Measurements from ENCODE around the gene CEP85. TPM values are rescaled to one million over a fixed set of nuclear protein-coding genes. Genes with fewer than 3 reads are reported as not detected.

The CEP85 gene
- total RNA-seq, 4 donors from 2014 or later: 1.8 to 14.0 (median 5.3) TPM

DNA sequence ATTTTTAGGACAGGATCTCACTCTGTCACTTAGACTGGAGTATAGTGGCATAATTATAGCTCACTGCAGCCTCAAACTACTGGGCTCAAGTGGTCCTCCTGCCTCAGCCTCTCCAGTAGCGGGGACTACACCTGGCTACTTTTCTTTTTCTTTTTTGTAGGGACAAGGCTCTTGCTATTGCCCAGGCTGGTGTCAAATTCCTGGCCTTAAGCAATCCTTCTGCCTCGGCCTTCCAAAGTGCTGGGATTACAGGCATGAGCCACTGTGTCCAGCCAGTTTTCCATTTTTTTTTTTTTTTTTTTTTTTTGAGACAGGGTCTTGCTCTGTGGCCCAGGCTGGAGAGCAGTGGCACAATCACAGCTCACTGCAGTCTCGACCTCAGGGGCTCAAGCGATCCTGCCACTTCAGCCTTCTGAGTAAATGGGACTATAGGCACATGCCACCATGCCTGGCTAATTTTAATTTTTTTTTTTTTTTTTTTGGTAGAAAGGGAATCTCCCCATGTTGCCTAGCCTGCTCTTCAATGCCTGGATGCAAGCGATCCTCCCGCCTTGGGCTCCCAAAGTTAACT is 20.6 kb upstream of the CEP85 start:
- intact Hi-C loops (cut with DNase I; ENCODE audit: low total_unique reads): no loop called here

DNA sequence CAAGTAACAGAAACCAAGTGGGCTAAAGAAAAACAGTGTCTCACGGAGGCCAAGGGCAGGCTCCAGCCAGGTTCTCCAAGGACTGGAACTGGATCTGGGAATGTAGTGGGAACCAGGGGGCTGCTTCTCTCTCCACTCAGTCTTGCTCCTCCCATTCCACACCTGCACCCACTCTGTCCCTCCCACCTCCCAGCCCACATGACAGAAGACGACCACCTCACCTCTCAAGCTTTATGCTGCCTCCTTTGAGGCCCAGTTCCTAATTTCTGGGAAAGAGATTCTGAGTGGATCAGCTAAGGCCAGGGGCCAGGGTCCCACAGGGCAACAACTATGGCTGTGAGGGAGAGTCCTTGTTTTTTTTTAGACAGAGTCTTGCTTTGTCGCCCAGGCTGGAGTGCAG is 18.8 kb upstream of the CEP85 start:
- TF ChIP-seq, protein P1, sequence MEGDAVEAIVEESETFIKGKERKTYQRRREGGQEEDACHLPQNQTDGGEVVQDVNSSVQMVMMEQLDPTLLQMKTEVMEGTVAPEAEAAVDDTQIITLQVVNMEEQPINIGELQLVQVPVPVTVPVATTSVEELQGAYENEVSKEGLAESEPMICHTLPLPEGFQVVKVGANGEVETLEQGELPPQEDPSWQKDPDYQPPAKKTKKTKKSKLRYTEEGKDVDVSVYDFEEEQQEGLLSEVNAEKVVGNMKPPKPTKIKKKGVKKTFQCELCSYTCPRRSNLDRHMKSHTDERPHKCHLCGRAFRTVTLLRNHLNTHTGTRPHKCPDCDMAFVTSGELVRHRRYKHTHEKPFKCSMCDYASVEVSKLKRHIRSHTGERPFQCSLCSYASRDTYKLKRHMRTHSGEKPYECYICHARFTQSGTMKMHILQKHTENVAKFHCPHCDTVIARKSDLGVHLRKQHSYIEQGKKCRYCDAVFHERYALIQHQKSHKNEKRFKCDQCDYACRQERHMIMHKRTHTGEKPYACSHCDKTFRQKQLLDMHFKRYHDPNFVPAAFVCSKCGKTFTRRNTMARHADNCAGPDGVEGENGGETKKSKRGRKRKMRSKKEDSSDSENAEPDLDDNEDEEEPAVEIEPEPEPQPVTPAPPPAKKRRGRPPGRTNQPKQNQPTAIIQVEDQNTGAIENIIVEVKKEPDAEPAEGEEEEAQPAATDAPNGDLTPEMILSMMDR (IDR thresholded peaks at IDR 0.05): no peak
- TF ChIP-seq POLR2A (IDR thresholded peaks at IDR 0.05): no peak
- H3K4me3 ChIP-seq: no peak overlapping the region
- H3K4me1 ChIP-seq: no peaks in the 10 kb centered on the region
- H3K27me3 ChIP-seq: no peaks in the 10 kb centered on the region
- H3K9me3 ChIP-seq: no peaks in the 10 kb centered on the region
- no peak overlapping the region for H3K27ac ChIP-seq
- no peak for DNase-seq
- intact Hi-C loops (cut with DNase I; ENCODE audit: low total_unique reads): no loop called here
- no peaks in the 10 kb centered on the region for H3K36me3 ChIP-seq

More for the DNA sequence above, 20.6 kb upstream of the CEP85 start:
- Histone ChIP-seq H3K27me3 (no peaks in the 10 kb centered on the region), H3K36me3 (no peaks in the 10 kb centered on the region), H3K4me3 (no peak overlapping the region), H3K9me3 (no peaks in the 10 kb centered on the region), H3K27ac (no peak overlapping the region), H3K4me1 (no peaks in the 10 kb centered on the region)
- DNase-seq: no peak
- TF ChIP-seq, protein P1 (IDR thresholded peaks at IDR 0.05): no peak
- TF ChIP-seq POLR2A (IDR thresholded peaks at IDR 0.05): no peak

DNA sequence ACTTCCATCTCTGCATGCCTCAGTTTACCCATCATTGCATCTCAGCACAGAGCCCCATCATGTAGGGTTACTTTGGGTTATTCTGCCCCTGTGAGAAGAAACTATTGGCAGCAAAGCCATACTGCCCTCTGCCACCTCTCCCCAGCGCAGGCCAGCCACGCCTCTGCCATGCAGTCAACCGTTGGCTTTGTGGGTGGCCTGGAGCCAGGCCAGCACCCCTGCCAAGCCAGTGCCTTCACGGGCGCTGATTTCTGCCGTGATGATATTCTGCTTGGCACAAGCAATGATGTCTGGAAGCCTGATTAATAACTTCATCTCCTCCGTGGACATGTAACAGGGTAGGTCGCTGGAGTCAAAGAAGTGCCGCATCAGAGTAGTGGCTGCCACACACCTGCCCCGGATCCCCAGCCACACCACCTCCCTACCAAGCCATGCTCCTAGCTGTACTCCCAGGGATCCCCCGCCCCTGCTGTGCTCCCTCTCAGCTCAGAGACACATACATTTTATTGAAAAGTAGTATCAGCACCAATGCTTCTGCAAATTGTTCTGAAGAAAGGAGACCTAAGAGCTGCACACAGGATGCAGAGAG is 15.0 kb upstream of the CEP85 start:
- no peaks in the 10 kb centered on the region for H3K27me3 ChIP-seq
- TF ChIP-seq POLR2A (IDR thresholded peaks at IDR 0.05): no peak
- TF ChIP-seq, protein P1 (IDR thresholded peaks at IDR 0.05): no peak
- intact Hi-C loops (cut with DNase I; ENCODE audit: low total_unique reads): no loop called here
- no peak for DNase-seq
- no peak overlapping the region for H3K27ac ChIP-seq
- H3K4me3 ChIP-seq: no peak overlapping the region
- no peaks in the 10 kb centered on the region for H3K9me3 ChIP-seq
- no peaks in the 10 kb centered on the region for H3K4me1 ChIP-seq
- H3K36me3 ChIP-seq: no peaks in the 10 kb centered on the region

DNA sequence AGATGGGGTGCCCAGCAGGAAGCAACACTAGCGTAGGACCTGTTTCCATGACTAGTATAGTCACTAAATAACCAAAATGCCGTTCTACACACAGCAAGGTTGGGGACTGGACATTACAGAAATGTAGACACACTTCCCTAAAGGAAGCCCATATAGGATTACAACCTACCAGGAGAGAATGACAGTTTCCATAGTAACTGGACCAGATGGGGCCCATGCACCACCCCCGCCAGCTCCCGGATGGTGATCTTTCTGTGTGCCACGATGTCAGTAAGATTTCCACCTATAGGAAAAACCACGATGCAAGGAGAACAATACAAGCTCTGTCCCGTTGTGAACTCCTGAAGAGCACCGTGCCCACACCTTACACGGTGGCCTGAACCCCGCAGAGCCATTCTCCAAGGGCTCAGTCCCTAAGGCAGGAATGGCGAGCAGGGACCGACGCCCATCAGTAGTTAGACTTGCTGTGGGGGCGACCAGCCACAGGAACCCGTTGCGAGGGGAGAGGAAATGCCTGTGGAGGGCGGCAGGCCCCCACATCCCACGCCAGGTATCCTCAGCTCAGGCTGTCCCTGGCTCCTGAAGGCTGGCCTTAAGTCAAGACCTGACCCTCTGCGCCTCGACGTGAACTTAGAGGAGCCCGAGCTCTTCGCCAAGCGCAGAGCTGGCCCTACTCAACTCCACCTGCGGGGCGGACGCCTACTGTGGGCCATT is 13.6 kb upstream of the CEP85 start:
- no peaks in the 10 kb centered on the region for H3K36me3 ChIP-seq
- H3K4me3 ChIP-seq: no peak overlapping the region
- intact Hi-C loops (cut with DNase I; ENCODE audit: low total_unique reads): no loop called here
- no peaks in the 10 kb centered on the region for H3K4me1 ChIP-seq
- H3K9me3 ChIP-seq: no peaks in the 10 kb centered on the region
- H3K27ac ChIP-seq: no peak overlapping the region
- TF ChIP-seq, protein P1 (IDR thresholded peaks at IDR 0.05): no peak
- TF ChIP-seq POLR2A (IDR thresholded peaks at IDR 0.05): no peak
- DNase-seq: no peak
- no peaks in the 10 kb centered on the region for H3K27me3 ChIP-seq

DNA sequence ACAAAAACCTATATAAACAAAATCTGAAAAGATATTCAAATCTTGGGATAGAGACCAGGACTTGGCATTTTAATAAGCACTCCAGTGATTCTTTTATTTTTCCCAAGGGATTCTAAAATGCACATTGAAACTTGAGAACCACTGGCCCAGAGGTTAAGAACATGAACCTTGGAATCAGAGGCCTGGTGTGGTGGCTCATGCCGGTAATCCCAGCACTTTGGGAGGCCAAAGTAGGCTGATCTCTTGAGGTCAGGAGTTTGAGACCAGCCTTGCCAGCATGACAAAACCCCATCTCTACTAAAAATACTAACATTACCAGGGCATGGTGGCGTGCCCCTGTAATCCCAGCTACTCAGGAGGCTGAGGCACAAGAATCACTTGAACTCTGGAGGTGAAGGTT is 12.9 kb upstream of the CEP85 start:
- H3K4me1 ChIP-seq: no peaks in the 10 kb centered on the region
- no peak for TF ChIP-seq POLR2A (IDR thresholded peaks at IDR 0.05)
- TF ChIP-seq, protein P1 (IDR thresholded peaks at IDR 0.05): no peak
- H3K4me3 ChIP-seq: no peak overlapping the region
- H3K9me3 ChIP-seq: no peaks in the 10 kb centered on the region
- no peaks in the 10 kb centered on the region for H3K27me3 ChIP-seq
- no peak overlapping the region for H3K27ac ChIP-seq
- DNase-seq: no peak
- H3K36me3 ChIP-seq: no peaks in the 10 kb centered on the region
- intact Hi-C loops (cut with DNase I; ENCODE audit: low total_unique reads): no loop called here
